Measurements from ENCODE around the gene SLC6A12.

The SLC6A12 gene

DNA sequence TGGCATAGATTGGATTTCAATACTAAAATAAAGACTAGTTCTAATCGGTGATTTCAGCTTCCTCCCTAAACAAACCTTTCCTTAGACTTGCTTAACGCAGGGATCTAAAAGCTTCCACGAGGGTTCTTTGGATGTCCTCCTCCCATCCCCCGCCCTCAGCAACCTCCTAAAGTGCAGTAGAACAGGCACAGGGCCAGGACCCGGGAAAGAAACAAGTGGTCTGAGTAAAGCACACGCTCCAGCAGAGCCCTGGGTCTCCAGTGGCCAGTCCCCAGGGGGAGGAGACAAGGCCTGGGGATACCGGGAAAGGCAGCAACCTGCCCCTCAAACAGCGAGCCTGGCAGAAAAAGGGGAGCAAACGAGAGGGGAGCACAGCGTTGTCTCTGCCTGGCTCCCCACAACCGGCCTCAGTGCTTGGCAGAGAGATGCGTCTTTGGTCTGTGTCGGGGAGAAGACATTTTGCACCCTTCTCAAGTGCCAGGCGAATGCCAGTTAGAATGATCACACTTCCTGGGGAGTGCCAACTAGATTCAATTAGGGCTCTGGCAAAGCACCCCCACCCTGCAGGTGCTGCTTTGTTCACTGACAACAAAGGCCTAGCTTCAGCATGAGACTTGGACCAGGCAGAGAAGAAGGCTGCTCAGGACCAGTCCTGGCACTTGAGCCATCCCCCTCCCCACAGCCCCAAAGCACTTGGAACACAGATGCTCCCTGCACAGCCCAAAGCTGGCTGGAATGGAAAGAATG is 17.1 kb upstream of the SLC6A12 start:
- no peak overlapping the region for H3K4me3 ChIP-seq (ENCODE audit: low read depth, low read length)
- TF ChIP-seq, protein P1, sequence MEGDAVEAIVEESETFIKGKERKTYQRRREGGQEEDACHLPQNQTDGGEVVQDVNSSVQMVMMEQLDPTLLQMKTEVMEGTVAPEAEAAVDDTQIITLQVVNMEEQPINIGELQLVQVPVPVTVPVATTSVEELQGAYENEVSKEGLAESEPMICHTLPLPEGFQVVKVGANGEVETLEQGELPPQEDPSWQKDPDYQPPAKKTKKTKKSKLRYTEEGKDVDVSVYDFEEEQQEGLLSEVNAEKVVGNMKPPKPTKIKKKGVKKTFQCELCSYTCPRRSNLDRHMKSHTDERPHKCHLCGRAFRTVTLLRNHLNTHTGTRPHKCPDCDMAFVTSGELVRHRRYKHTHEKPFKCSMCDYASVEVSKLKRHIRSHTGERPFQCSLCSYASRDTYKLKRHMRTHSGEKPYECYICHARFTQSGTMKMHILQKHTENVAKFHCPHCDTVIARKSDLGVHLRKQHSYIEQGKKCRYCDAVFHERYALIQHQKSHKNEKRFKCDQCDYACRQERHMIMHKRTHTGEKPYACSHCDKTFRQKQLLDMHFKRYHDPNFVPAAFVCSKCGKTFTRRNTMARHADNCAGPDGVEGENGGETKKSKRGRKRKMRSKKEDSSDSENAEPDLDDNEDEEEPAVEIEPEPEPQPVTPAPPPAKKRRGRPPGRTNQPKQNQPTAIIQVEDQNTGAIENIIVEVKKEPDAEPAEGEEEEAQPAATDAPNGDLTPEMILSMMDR (IDR thresholded peaks at IDR 0.05; ENCODE audit: insufficient read depth, low read depth, low read length, missing control alignments) = no peak
- no peak for DNase-seq (ENCODE audit: low read depth)

- DNase-seq (ENCODE audit: low read depth) = no peak
- TF ChIP-seq, protein P1 (IDR thresholded peaks at IDR 0.05; ENCODE audit: insufficient read depth, low read depth, low read length, missing control alignments) = no peak
- no peak overlapping the region for H3K4me3 ChIP-seq (ENCODE audit: low read depth, low read length)
These were observed 15.7 kb upstream of the SLC6A12 start for GRCh38 chr12:229441-230191.

- DNase-seq (ENCODE audit: low read depth) = no peak
- H3K4me3 ChIP-seq (ENCODE audit: low read depth, low read length) = no peak overlapping the region
- TF ChIP-seq, protein P1 (IDR thresholded peaks at IDR 0.05; ENCODE audit: insufficient read depth, low read depth, low read length, missing control alignments) = no peak
These were observed 14.9 kb upstream of the SLC6A12 start for GRCh38 chr12:228846-229200.

DNA sequence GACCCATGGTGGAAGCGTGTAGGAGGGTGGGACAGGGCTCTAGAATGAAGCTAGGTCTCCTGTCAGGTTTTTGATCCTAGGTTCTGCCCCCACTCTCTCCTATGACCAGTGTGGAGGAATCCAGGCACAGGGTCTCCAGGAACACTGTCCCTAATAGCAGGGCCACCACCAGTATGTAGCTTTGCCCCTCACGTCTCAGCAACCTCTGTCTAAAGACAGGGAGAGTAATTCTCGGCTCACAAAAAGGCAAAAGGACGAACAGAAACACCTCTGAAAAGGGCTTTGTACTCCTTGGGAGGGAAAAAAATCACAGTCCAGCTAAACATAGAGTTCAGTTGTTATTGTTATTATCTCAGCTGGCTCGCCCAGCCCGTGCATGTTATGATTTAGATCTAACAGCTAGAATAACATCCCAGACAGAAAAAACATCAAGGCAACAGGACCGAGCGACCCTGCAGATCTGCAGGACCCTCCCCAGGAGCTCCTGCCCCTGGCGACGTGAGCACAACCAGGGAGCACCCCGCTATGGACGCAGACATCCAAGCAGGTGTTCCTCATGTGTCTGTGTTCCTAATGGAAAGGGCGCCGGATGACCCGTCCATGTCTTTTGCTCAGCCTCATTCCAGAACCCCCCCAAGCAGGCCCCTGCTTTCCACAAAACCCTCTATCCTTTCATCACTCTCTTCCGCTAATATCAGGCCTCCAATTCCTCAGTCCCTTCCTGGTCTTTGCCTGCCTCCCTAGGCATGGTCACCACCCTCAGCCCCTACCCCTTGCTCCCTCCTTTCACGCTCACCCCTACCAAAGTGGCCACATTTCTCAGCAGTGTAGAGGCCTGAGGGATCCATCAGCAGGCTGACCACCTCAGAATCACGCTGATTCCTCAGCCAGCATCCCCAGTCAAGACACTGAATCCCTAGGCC is 14.2 kb upstream of the SLC6A12 start:
- H3K4me3 ChIP-seq (ENCODE audit: low read depth, low read length) = no peak overlapping the region
- DNase-seq (ENCODE audit: low read depth) = no peak
- TF ChIP-seq, protein P1 (IDR thresholded peaks at IDR 0.05; ENCODE audit: insufficient read depth, low read depth, low read length, missing control alignments) = no peak

DNA sequence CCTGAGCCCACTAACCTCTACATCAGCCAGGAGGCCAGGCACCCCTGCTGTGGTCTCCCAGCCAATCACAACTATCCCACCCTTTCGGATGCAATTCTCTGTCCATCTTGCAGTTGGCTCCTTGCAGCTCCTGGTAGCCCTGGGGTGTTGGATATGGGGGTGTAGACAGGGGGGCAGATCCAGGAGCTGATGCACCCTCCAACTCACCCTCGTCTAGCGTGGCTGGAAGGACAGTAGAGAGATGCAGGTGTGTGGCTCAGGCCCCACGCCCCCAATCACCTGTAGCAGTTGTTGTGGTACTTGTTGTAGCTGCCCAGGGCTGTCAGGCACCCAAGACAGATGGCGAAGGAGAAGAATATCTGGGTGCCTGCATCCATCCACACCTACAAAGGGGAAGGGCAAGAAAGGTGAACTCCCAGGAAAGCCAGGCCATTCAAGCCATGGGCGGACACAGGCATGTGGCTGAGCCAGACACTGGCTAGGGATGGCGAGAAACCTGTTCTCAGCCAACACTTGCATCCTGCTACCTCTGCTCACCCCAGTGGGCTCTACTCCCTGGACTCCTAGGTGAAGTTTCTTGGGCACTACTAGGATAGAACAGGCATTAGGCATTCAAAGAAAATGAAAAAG is 13.4 kb upstream of the SLC6A12 start:
- DNase-seq (ENCODE audit: low read depth) = no peak
- no peak overlapping the region for H3K4me3 ChIP-seq (ENCODE audit: low read depth, low read length)
- TF ChIP-seq, protein P1 (IDR thresholded peaks at IDR 0.05; ENCODE audit: insufficient read depth, low read depth, low read length, missing control alignments) = no peak

DNA sequence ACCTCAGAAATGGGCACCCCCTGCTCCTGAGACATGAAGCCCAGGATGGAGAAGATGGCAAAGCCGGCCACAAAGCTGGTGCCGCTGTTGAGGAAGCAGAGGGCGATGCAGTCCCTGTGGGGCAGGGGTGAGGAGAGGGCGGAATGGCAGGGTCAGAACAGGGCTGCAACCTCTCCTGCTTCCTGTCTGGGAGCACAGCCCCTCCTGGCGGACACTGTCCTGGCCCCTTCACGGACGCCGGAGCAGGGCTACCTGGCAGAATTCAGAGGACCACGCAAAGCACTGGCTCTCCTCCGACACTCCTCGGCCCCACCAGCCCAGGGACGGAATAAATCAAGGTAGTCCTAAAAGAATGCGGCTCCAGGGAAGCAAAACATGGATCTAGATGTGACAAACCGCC is 12.4 kb upstream of the SLC6A12 start:
- TF ChIP-seq, protein P1 (IDR thresholded peaks at IDR 0.05; ENCODE audit: insufficient read depth, low read depth, low read length, missing control alignments) = no peak
- H3K4me3 ChIP-seq (ENCODE audit: low read depth, low read length) = no peak overlapping the region
- no peak for DNase-seq (ENCODE audit: low read depth)
